HG02623 (cell line): Measurements from ENCODE around the gene OGFOD1.

Experiments used
- ATAC-seq: cut with Tn5 transposase; IDR thresholded peaks from one replicate; pipeline ENCODE4 v1.9.1; 2021; ENCODE audit warnings: moderate library complexity; ENCODE audit not compliant: unreplicated experiment

The OGFOD1 gene

GRCh38 chr16:56520251-56520577 lies 68.9 kb downstream of the OGFOD1 start:
- ATAC-seq, result no peak

- ATAC-seq, result no peak
These were observed 73.9 kb downstream of the OGFOD1 start for GRCh38 chr16:56525236-56525635.
